BE2C (cell line): ENCODE data around the gene MYO18B.

ENCODE experiments used
- DNase-seq: peaks from one replicate; pipeline ENCODE4 v3.0.0-alpha.2; 2020
- H3K27me3 ChIP-seq: fragments of 250-450 bp; sonication (Bioruptor Pico); 2 replicates; pipeline ENCODE4 v1.5.1; 2020; ENCODE audit warnings: mild to moderate bottlenecking
- H3K36me3 ChIP-seq: fragments of 250-450 bp; sonication (Bioruptor Pico); 2 replicates; pipeline ENCODE4 v1.5.1; 2020; ENCODE audit warnings: mild to moderate bottlenecking
- H3K4me1 ChIP-seq: fragments of 250-450 bp; sonication (Bioruptor Pico); 2 replicates; pipeline ENCODE4 v1.5.1; 2020
- H3K4me3 ChIP-seq: 2 replicates; pipeline ENCODE4 v1.5.1; 2011; ENCODE audit warnings: low read depth, low read length
- H3K9me3 ChIP-seq: fragments of 250-450 bp; sonication (Bioruptor Pico); 2 replicates; pipeline ENCODE4 v1.5.1; 2020
- CTCF ChIP-seq: IDR thresholded peaks from 2 replicates; pipeline ENCODE4 v1.5.1; 2012; ENCODE audit warnings: mild to moderate bottlenecking, low read depth, low read length

The MYO18B gene

GRCh38 chr22:25840891-25841290 is 98.9 kb downstream of the MYO18B start:
- no peaks in the 10 kb centered on the region for H3K27me3 ChIP-seq

GRCh38 chr22:25841775-25842174 is 99.8 kb downstream of the MYO18B start:
- DNase-seq: no peak
- Histone ChIP-seq H3K36me3 (no peaks in the 10 kb centered on the region), H3K9me3 (no peaks in the 10 kb centered on the region), H3K4me1 (peaks cover 3% of the 10 kb centered on the region; the same call in 1 of the 2 replicates), H3K27me3 (no peaks in the 10 kb centered on the region), H3K4me3 (no peak overlapping the region)
- no peak for TF ChIP-seq CTCF

More at GRCh38 chr22:25840891-25841290, 98.9 kb downstream of the MYO18B start:
- Histone ChIP-seq H3K36me3 (no peaks in the 10 kb centered on the region), H3K4me3 (no peak overlapping the region), H3K4me1 (peaks cover 3% of the 10 kb centered on the region; the same call in 1 of the 2 replicates), H3K9me3 (no peaks in the 10 kb centered on the region)
- no peak for TF ChIP-seq CTCF
- DNase-seq: no peak

GRCh38 chr22:25843660-25844405 is 101.8 kb downstream of the MYO18B start:
- no peak for DNase-seq

GRCh38 chr22:25844601-25845000 is 102.6 kb downstream of the MYO18B start:
- no peak for TF ChIP-seq CTCF
- no peak for DNase-seq
- peaks cover 3% of the 10 kb centered on the region; the same call in 1 of the 2 replicates for H3K4me1 ChIP-seq
- no peak overlapping the region for H3K4me3 ChIP-seq
- H3K9me3 ChIP-seq: no peaks in the 10 kb centered on the region
- no peaks in the 10 kb centered on the region for H3K36me3 ChIP-seq
- no peaks in the 10 kb centered on the region for H3K27me3 ChIP-seq

More at GRCh38 chr22:25843660-25844405, 101.8 kb downstream of the MYO18B start:
- Histone ChIP-seq H3K27me3 (no peaks in the 10 kb centered on the region), H3K9me3 (no peaks in the 10 kb centered on the region), H3K4me3 (no peak overlapping the region), H3K36me3 (no peaks in the 10 kb centered on the region), H3K4me1 (peaks cover 3% of the 10 kb centered on the region; the same call in 1 of the 2 replicates)
- no peak for TF ChIP-seq CTCF

GRCh38 chr22:25845985-25846745 is 104.2 kb downstream of the MYO18B start:
- no peak overlapping the region for H3K4me3 ChIP-seq
- DNase-seq: no peak
- no peaks in the 10 kb centered on the region for H3K36me3 ChIP-seq
- H3K9me3 ChIP-seq: no peaks in the 10 kb centered on the region
- TF ChIP-seq CTCF: no peak
- no peaks in the 10 kb centered on the region for H3K4me1 ChIP-seq
- no peaks in the 10 kb centered on the region for H3K27me3 ChIP-seq

- Histone ChIP-seq H3K27me3 (no peaks in the 10 kb centered on the region), H3K4me3 (no peak overlapping the region), H3K9me3 (no peaks in the 10 kb centered on the region), H3K4me1 (no peaks in the 10 kb centered on the region), H3K36me3 (no peaks in the 10 kb centered on the region)
- TF ChIP-seq CTCF: no peak
- no peak for DNase-seq
Measured at GRCh38 chr22:25847451-25847850, 105.5 kb downstream of the MYO18B start.
